GM12878 (cell line): Measurements from ENCODE around the gene DIP2C. TPM values are rescaled to one million over a fixed set of nuclear protein-coding genes. Genes with fewer than 3 reads are reported as not detected.

Experiments used
- ATAC-seq: fragments of 200-7000 bp; cut with Tn5 transposase; 3 replicates; pipeline ENCODE4 v1.9.1; 2020; ENCODE audit warnings: mild to moderate bottlenecking, moderate library complexity
- BruUV-seq: library from RNA; stranded (reverse); fragments of 400-500 nt; replicated peaks from 2 replicates; lab custom pipeline; 2021; lab: Mats Ljungman, UMichigan
- CTCF ChIA-PET: fragments of 300-600 bp; sonication (Branson Sonifier 250); formaldehyde crosslinking; extraction: SDS; loops from one replicate; lab custom pipeline; 2021; ENCODE audit warnings: inconsistent platforms; lab: Yijun Ruan, JAX
- POLR2A ChIA-PET: fragments of 350-600 bp; formaldehyde crosslinking; extraction: SDS; loops from one replicate; lab custom pipeline; 2021; ENCODE audit warnings: inconsistent platforms; lab: Charles Lee
- RAD21 ChIA-PET: fragments of 300-600 bp; sonication (Branson Sonifier 250); formaldehyde crosslinking; loops from one replicate; lab custom pipeline; 2023; ENCODE audit warnings: antibody characterized with exemption; ENCODE audit not compliant: unreplicated experiment; lab: Charles Lee
- SMC1A ChIA-PET: fragments of 300-600 bp; sonication (Branson Sonifier 250); formaldehyde crosslinking; loops from one replicate; lab custom pipeline; 2023; ENCODE audit not compliant: unreplicated experiment, uncharacterized antibody; lab: Charles Lee
- DNase-seq: peaks from one replicate; pipeline ENCODE4 v3.0.0-alpha.2; 2011; ENCODE audit warnings: low read depth, low spot score
- FAIRE-seq: peaks from 3 replicates; lab custom pipeline; 2011; peaks lifted over from hg19 to GRCh38; lab: Jason Lieb, UNC
- H2AFZ ChIP-seq: 2 replicates; pipeline ENCODE4 v1.6.0; 2011; ENCODE audit warnings: low read depth, low read length, control low read depth; ENCODE audit not compliant: control insufficient read depth
- H3K27ac ChIP-seq: 2 replicates; pipeline ENCODE4 v1.5.1; 2011; ENCODE audit warnings: control low read depth; ENCODE audit not compliant: control insufficient read depth, insufficient read depth
- H3K27me3 ChIP-seq, 2 experiments: replicated peaks in 1 of 2; 2 replicates each; pipeline versions ENCODE4 v1.6.0 to v1.6.1; 2011; ENCODE audit warnings: low read length in 1 of 2; ENCODE audit not compliant: control insufficient read depth in 2 of 2, insufficient read depth in 2 of 2
- H3K36me3 ChIP-seq, 2 experiments: 2 replicates each; pipeline ENCODE4 v1.5.1; 2011; ENCODE audit warnings: low read length in 1 of 2; ENCODE audit not compliant: control insufficient read depth in 2 of 2, insufficient read depth in 2 of 2
- H3K4me1 ChIP-seq: 2 replicates; pipeline ENCODE4 v1.6.1; 2011; ENCODE audit warnings: mild to moderate bottlenecking, low read length, moderate library complexity, mixed read lengths; ENCODE audit not compliant: control insufficient read depth, insufficient read depth
- H3K4me2 ChIP-seq: 2 replicates; pipeline ENCODE4 v1.6.0; 2011; ENCODE audit warnings: control low read depth; ENCODE audit not compliant: control insufficient read depth, insufficient read depth
- H3K4me3 ChIP-seq: fragments of 200-600 bp; sonication (generic); 2 replicates; pipeline ENCODE4 v1.5.1; 2016
- H3K79me2 ChIP-seq: 2 replicates; pipeline ENCODE4 v1.6.0; 2011; ENCODE audit warnings: low read length; ENCODE audit not compliant: control insufficient read depth, insufficient read depth
- H3K9ac ChIP-seq: 2 replicates; pipeline ENCODE4 v1.8.0; 2011; ENCODE audit warnings: low read length, control low read depth, mixed read lengths; ENCODE audit not compliant: control insufficient read depth, insufficient read depth
- H3K9me3 ChIP-seq: replicated peaks from 3 replicates; pipeline ENCODE4 v1.5.1; 2011; ENCODE audit warnings: mild to moderate bottlenecking, low read length; ENCODE audit not compliant: control insufficient read depth, insufficient read depth
- H4K20me1 ChIP-seq: 2 replicates; pipeline ENCODE4 v1.6.0; 2011; ENCODE audit not compliant: control insufficient read depth, insufficient read depth
- ATF7 ChIP-seq: fragments of 450-650 bp; IDR thresholded peaks from 2 replicates; pipeline ENCODE4 v1.6.1; 2016; ENCODE audit warnings: low read depth, mild to moderate bottlenecking
- BMI1 ChIP-seq: fragments of 450-650 bp; IDR thresholded peaks from 2 replicates; pipeline ENCODE4 v1.6.1; 2016; ENCODE audit warnings: mild to moderate bottlenecking, moderate library complexity, borderline replicate concordance
- BRCA1 ChIP-seq: IDR thresholded peaks from 2 replicates; pipeline ENCODE4 v1.6.1; 2011; ENCODE audit warnings: low read depth, low read length, improper control_type of control experiment
- EZH2 ChIP-seq: IDR thresholded peaks from 2 replicates; pipeline ENCODE4 v1.6.1; 2012; ENCODE audit warnings: low read depth, mild to moderate bottlenecking, control low read depth, inconsistent platforms, low read length, borderline replicate concordance; ENCODE audit not compliant: control insufficient read depth
- JUNB ChIP-seq: IDR thresholded peaks from 2 replicates; pipeline ENCODE4 v1.6.1; 2016; ENCODE audit warnings: antibody characterized with exemption, mild to moderate bottlenecking
- JUND ChIP-seq: IDR thresholded peaks from 2 replicates; pipeline ENCODE4 v1.6.1; 2012; ENCODE audit warnings: low read depth, mild to moderate bottlenecking, low read length, improper control_type of control experiment, moderate library complexity
- MAX ChIP-seq: IDR thresholded peaks from 2 replicates; pipeline ENCODE4 v1.6.1; 2012; ENCODE audit warnings: low read depth, low read length, improper control_type of control experiment
- MXI1 ChIP-seq: fragments of 150-350 bp; IDR thresholded peaks from 2 replicates; pipeline ENCODE4 v1.6.1; 2011; ENCODE audit warnings: low read depth, mild to moderate bottlenecking, inconsistent platforms, low read length, improper control_type of control experiment
- NRF1 ChIP-seq: conservative IDR thresholded peaks from 2 replicates; pipeline ENCODE4 v1.6.1; 2011; ENCODE audit warnings: mild to moderate bottlenecking, low read depth, low read length, improper control_type of control experiment
- PKNOX1 ChIP-seq: fragments of 450-650 bp; IDR thresholded peaks from 2 replicates; pipeline ENCODE4 v1.6.1; 2016; ENCODE audit warnings: mild to moderate bottlenecking
- POU2F2 ChIP-seq: IDR thresholded peaks from 3 replicates; pipeline ENCODE4 v1.6.1; 2011; ENCODE audit warnings: low read depth, mild to moderate bottlenecking, low read length, borderline replicate concordance
- PRDM15 ChIP-seq: fragments of 450-650 bp; formaldehyde crosslinking; IDR thresholded peaks from 2 replicates; pipeline ENCODE4 v1.4.0; 2020; ENCODE audit warnings: mild to moderate bottlenecking, moderate library complexity
- RAD21 ChIP-seq: IDR thresholded peaks from 2 replicates; pipeline ENCODE4 v1.6.1; 2011; ENCODE audit warnings: mild to moderate bottlenecking, low read depth, low read length, moderate library complexity; ENCODE audit not compliant: insufficient read depth
- SMC3 ChIP-seq: IDR thresholded peaks from 2 replicates; pipeline ENCODE4 v1.6.1; 2011; ENCODE audit warnings: low read length, improper control_type of control experiment, borderline replicate concordance
- ZBED1 ChIP-seq: IDR thresholded peaks from 2 replicates; pipeline ENCODE4 v1.6.1; 2016; ENCODE audit warnings: borderline replicate concordance
- ZNF274 ChIP-seq: IDR thresholded peaks from one replicate; pipeline ENCODE4 v1.8.0; 2011; ENCODE audit not compliant: insufficient read length, insufficient read depth
- ZNF622 ChIP-seq: fragments of 450-650 bp; IDR thresholded peaks from 2 replicates; pipeline ENCODE4 v1.6.1; 2017; ENCODE audit warnings: mild to moderate bottlenecking, inconsistent platforms
- WGBS: methylation state at CpG from one replicate; pipeline ENCODE4 v1.1.6; 2016; ENCODE audit warnings: low lambda C conversion rate; ENCODE audit not compliant: insufficient replicate concordance, insufficient coverage; ENCODE audit errors: missing lambda C conversion rate; 5-methylcytosine and 5-hydroxymethylcytosine counted together
- in situ Hi-C: fragments of 300-500 bp; cut with MboI; formaldehyde crosslinking; loops from 9 replicates; pipeline ENCODE4 v1.14.3; 2018; ENCODE audit warnings: mixed read lengths
- intact Hi-C: fragments of 100-400 bp; cut with micrococcal nuclease; formaldehyde crosslinking; loops from one replicate; pipeline ENCODE4 v1.14.2; 2022; ENCODE audit not compliant: unreplicated experiment
- polyA plus RNA-seq, 11 experiments: library from polyadenylated mRNA; depleted of rRNA in 4 of 11; unstranded in 6 of 11; stranded (reverse) in 5 of 11; fragments of >200 nt; fragmentation: Nextera tagmentation in 4 of 11; fragmentation: Illumina TruSeq in 1 of 11; extraction: Ambion mirVana in 4 of 11; extraction: Trizol in 1 of 11; gene quantifications; 1 replicate in 1 of 11; 2 replicates in 10 of 11; pipeline versions ENCODE4 v1.2.1 to v1.2.3, GENCODE V29; 2011 to 2016; ENCODE audit warnings: inconsistent platforms in 2 of 11, missing spikeins in 2 of 11, low read depth in 1 of 11
- total RNA-seq, 4 experiments: library from RNA; depleted of rRNA in 3 of 4; stranded (reverse); fragments of >200 nt in 3 of 4; fragmentation: Illumina TruSeq in 1 of 4; extraction: Trizol in 1 of 4; gene quantifications; 2 replicates each; pipeline versions ENCODE4 v1.2.1 to v1.2.3, GENCODE V29; 2013 to 2021

DIP2C gene
- total and polyA plus RNA-seq, 10 of the 15 experiments (the other 5 are each of a cell fraction or from before 2014, with no cell fraction given): 0.01 to 0.10 (median 0.06) TPM

DNA sequence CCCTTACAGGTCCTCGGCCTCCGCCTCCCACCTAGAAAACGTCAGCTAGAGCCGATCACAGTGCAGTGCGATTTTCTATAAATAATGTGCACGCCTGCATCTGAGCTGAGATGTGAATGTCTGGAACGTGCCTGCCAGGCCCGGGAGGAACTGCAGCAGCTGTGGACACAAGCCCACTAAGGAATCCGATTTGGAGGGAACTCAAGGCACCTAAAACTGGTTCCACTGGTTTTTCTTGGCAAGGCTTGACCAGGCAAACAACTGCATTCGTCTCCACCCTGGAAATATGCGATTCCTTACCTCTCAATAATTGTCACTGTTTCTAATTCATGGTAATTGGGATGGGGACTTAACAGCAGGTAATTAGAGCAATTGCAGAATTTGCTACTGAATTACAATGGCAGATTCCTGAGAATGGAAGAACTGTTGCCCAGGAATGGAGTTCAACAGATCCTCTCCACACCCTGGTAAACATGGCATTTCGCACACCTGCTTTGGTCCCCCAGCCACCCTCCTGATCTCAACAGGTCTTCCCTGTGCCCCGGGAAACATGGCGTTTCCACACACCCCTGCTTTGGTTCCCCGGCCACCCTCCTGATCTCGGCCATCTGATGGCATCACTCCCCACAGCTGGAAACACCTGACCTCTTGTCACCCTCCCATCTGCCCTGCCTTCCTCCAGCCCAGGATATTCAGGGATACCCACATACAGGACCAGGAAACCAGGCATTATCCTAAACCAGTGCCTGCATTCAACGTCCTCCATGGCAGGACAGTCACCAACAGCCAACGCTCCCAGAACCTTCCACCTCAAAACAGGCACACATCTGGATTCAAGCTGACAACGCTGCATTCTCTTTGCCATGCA lies 76.0 kb downstream of the DIP2C start:
- no TSS peak for BruUV-seq
- intact Hi-C loops: no loop called here
- FAIRE-seq: no peak

More for the DNA sequence above, 76.0 kb downstream of the DIP2C start:
- SMC1A ChIA-PET: interaction anchor here (1.1 kb wide), 1 partner anchor 9 kb away, joined by 3 read pairs; no protein-coding TSS in a partner anchor
- 43% methylated on average over 19 of the region's 19 CpGs for WGBS
- H3K9ac ChIP-seq: no peak overlapping the region
- no peaks in the 10 kb centered on the region for H3K9me3 ChIP-seq
- H2AFZ ChIP-seq: no peak overlapping the region
- H3K27me3 ChIP-seq: no peaks in the 10 kb centered on the region
- POLR2A ChIA-PET: no interaction called here
- H3K4me3 ChIP-seq: no peak overlapping the region
- H3K79me2 ChIP-seq: no peaks in the 10 kb centered on the region
- DNase-seq (no peak), ATAC-seq (no peak)
- H3K27ac ChIP-seq: no peak overlapping the region
- no peaks in the 10 kb centered on the region for H4K20me1 ChIP-seq
- no peaks in the 10 kb centered on the region for H3K4me1 ChIP-seq
- no peak overlapping the region for H3K4me2 ChIP-seq
- in situ Hi-C loops: no loop called here
- CTCF ChIA-PET: no interaction called here
- H3K36me3 ChIP-seq: no peaks in the 10 kb centered on the region
- TF ChIP-seq ZBED1: no peak
- no peak for TF ChIP-seq SMC3
- no peak for TF ChIP-seq JUND
- TF ChIP-seq POU2F2: no peak
- no peak for TF ChIP-seq ZNF274
- TF ChIP-seq PKNOX1: no peak
- no peak for TF ChIP-seq ATF7
- no peak for TF ChIP-seq MXI1
- no peak for TF ChIP-seq ZNF622
- no peak for TF ChIP-seq PRDM15 (CRISPR knock-in tag)
- no peak for TF ChIP-seq EZH2
- no peak for TF ChIP-seq BMI1
- no peak for TF ChIP-seq JUNB
- no peak for TF ChIP-seq NRF1
- no peak for TF ChIP-seq MAX
- TF ChIP-seq BRCA1: no peak
- TF ChIP-seq RAD21: no peak
- RAD21 ChIA-PET: no interaction called here
